Ovary (tissue), 3 donors: Measurements from ENCODE around the gene RNF182.

ENCODE experiments used
- EP300 ChIP-seq: sonication (generic); formaldehyde crosslinking; IDR thresholded peaks from one replicate; pipeline ENCODE4 v1.6.1; 2017; ENCODE audit warnings: antibody characterized with exemption
- POLR2A ChIP-seq: fragments of 450-650 bp; IDR thresholded peaks from one replicate; pipeline ENCODE4 v1.6.1; 2017; ENCODE audit warnings: antibody characterized with exemption, mild to moderate bottlenecking, moderate library complexity
- TF ChIP-seq, protein P1 (sequence below), 3 donors: fragments of 450-650 bp in 2 of 3; fragments of 200-600 bp in 1 of 3; IDR thresholded peaks; one replicate each; pipeline versions ENCODE4 v1.5.1 to v1.8.0; 2016 to 2022; ENCODE audit warnings: antibody characterized with exemption in 3 of 3, mild to moderate bottlenecking in 1 of 3
- donor health status: DM: no; HTN: no; CAD: no.

DNA sequence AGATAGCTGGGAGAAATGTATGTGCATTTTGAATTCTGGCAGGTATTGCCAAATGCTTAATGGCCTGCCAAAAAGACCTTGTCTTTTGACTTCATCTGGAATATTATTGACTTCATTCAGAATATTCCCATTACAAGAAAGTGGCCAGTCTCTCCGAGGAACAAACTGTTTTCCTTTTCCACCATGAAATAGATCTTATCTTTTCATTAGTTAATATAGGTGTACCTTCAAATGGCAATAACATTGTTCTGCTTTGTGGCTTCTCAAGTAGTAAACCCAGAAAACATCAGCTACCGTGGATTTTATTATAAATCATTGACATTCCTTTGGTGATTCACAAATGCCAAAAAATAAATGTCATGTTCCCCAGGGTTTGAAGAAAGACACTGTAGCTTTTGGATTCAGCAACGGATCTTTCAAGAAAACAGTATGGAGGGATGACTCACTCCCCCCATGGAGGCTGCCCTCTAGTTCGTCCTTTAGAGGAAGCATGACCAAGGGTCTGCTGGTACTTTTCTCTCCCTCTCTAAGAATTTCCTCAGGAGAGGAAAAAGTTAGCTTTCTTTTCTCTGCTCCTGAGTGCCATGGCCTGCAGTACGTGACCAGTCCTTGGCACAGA, 1.1 kb upstream of the RNF182 start:
- TF ChIP-seq, protein P1, sequence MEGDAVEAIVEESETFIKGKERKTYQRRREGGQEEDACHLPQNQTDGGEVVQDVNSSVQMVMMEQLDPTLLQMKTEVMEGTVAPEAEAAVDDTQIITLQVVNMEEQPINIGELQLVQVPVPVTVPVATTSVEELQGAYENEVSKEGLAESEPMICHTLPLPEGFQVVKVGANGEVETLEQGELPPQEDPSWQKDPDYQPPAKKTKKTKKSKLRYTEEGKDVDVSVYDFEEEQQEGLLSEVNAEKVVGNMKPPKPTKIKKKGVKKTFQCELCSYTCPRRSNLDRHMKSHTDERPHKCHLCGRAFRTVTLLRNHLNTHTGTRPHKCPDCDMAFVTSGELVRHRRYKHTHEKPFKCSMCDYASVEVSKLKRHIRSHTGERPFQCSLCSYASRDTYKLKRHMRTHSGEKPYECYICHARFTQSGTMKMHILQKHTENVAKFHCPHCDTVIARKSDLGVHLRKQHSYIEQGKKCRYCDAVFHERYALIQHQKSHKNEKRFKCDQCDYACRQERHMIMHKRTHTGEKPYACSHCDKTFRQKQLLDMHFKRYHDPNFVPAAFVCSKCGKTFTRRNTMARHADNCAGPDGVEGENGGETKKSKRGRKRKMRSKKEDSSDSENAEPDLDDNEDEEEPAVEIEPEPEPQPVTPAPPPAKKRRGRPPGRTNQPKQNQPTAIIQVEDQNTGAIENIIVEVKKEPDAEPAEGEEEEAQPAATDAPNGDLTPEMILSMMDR (IDR thresholded peaks at IDR 0.05): no peak
- TF ChIP-seq POLR2A (no peak), EP300 (no peak)
